Right ventricle myocardium inferior (tissue), 1 donor: ENCODE results near the gene SELENOT. TPM values are rescaled to one million over a fixed set of nuclear protein-coding genes. Genes with fewer than 3 reads are reported as not detected.

Source experiments
- ATAC-seq: fragments of 200-7000 bp; cut with Tn5 transposase; one replicate; pipeline ENCODE4 v1.9.1; 2020; ENCODE audit warnings: mild to moderate bottlenecking, moderate library complexity
- DNase-seq: peaks from one replicate; pipeline ENCODE4 v3.0.0; 2021; ENCODE audit errors: missing footprints
- intact Hi-C: fragments of 100-400 bp; cut with DNase I; formaldehyde crosslinking; loops from one replicate; pipeline ENCODE4 v1.11.0; 2022
- total RNA-seq: library from RNA; stranded (reverse); fragmentation: NEBNext Ultra II Directional; extraction: Animal tissue kit (Norgen Biotek cat#: 25700); gene quantifications from one replicate; pipeline ENCODE4 v1.2.1, GENCODE V29; 2021
- donor health status: DM: no; HTN: yes; CAD: no; lungs with severe emphysema.

The SELENOT gene
- total RNA-seq, 1 donor from 2014 or later: 69.3 TPM

DNA sequence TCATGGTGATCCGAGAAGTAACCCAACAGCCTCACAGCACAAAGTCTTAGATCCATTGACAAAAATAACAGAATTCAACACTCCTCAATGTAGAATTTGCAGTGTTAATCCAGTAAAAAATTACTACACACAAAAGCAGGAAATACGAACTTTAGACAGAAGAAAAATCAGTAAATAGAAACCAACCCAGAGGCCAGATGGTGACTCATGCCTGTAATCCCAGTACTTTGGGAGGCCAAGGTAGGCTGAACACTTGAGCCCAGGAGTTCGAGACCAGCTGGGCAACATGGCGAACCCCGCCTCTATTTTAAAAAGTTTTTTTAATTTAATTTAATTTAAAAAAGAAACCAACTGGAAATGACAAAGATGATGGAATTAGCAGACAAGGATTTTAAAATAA, 36.1 kb downstream of the SELENOT start:
- DNase-seq: no peak
- intact Hi-C loops: no loop called here
- no peak for ATAC-seq

DNA sequence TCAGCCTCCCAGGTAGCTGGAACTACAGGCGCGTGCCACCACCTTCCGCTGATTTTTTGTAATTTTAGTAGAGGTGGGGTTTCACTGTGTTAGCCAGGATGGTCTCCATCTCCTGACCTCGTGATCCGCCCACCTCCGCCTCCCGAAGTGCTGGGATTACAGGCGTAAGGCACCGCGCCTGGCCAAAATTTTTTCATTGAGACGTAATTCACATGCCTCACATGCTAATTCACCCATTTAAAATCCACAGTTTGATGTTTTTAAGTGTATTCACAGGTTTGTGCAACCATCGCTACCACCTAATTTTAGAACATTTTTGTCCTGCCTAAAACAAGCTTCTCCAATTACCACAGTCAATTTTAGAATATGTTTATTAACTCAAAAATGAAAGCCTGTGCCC, 37.1 kb downstream of the SELENOT start:
- intact Hi-C loops: no loop called here
- DNase-seq: no peak
- ATAC-seq: no peak

DNA sequence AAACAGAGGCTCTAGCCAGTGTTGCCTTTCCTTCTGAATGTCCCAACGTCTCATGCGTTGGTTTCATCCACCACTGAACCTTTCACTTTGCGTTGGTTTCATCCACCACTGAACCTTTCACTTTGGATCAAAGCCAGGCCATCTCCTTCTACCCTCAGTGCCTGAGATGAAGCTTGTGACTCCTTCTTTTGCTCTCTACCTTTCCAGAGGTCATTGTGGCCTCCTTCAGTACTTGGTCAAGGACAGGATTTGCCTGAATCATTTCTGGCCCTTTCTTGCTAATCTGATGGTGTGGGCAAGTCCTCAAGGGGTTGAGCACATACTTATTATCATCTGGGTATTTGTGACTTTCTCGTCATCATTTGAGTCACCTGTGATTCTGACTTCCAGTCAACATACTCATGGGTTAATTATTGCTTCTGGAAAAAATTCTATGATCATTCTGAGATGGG, 50.0 kb downstream of the SELENOT start:
- ATAC-seq (no peak), DNase-seq (no peak)
- intact Hi-C loops: no loop called here

DNA sequence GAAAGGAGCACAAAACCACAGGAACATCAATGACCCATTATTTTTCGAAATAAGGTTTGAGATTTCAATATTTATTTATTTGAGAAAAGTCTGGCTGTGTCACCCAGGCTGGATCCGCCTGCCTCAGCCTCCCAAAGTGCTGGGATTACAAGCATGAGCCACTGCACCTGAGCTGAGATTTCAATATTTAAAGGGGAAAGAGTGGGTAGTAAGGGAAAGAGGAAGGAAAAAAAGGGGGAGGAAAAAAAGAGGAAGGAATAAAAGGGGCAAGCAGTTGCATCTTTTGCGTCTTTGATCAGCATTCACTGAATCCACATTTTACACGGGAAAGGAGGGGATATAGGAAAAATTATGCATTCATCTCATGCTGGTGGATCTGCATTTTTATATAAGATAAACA, 53.2 kb downstream of the SELENOT start:
- intact Hi-C loops: no loop called here
- DNase-seq (no peak), ATAC-seq (no peak)

DNA sequence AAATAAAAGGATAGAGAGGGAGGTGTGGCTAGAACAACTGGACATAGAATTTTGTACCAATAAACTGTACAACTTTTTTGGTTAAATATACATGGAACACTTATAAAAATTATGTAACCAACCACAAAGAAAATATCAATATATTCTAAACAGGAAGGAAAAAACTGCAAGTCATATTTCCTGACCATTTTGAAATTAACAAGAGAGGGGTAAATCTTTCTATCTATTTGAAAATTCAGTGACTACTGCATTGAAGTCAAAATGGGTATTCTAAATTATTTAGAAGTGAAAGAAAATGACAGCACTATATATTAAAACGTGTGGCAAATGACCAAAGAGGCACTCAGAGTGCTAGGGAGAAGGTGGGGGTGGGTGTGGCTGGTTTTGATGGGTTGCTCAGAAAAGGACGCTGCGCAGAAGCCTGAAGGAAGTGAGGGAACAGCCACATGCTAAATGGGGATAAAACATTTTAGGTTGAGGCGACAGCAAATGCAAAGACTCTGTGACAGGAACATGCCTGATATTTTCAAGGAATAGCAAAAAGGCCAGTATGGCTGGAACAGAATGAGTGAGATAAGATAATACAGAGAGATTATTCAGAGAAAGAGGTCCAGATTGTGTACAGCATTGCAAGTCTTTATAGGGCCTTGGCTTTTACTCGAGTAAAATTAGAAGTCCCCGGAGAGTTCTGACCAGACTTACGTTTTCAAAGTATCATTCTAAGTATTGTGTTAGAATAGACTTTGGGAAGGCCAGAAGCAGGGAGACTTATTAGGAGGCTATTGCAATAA, 59.5 kb downstream of the SELENOT start:
- intact Hi-C loops: no loop called here
- DNase-seq (no peak), ATAC-seq (no peak)

DNA sequence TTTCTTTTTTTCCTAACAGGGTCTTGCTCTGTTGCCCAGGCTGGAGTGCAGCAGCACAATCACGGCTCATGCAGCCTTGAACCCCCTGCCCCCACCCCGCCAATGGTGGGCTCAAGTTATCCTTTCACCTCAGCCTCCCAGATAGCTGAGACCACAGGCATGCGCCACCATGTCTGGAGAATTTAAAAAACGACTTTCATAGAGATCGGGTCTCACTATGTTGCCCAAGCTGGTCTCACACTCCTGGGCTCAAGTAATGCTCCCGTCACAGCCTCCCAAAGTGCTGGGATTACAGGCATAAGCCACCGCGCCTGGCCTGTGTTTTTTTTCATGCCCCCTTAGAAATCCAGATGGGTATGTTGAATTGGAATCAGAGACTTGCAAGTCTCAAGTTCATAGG, 60.3 kb downstream of the SELENOT start:
- DNase-seq (no peak), ATAC-seq (no peak)
- intact Hi-C loops: no loop called here

DNA sequence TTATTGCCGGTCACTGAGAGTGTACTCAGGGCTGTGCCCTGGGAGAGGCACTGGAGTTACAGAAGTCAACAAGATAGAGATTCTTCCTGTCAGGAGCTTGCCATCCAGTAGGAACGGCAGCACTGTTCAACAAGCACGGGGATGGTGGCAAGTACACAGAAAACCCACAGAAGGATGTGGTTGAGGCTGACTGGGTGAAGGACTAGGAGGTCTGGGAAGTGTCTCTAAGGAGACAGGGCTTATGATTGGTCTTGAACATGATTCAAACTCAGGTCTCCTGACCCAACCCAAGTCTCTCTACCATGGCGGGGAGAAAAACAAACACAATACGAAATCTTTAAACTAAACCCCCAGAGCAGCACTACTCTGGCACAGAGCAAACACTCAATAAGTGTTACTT, 63.0 kb downstream of the SELENOT start:
- DNase-seq (no peak), ATAC-seq (no peak)
- intact Hi-C loops: no loop called here

DNA sequence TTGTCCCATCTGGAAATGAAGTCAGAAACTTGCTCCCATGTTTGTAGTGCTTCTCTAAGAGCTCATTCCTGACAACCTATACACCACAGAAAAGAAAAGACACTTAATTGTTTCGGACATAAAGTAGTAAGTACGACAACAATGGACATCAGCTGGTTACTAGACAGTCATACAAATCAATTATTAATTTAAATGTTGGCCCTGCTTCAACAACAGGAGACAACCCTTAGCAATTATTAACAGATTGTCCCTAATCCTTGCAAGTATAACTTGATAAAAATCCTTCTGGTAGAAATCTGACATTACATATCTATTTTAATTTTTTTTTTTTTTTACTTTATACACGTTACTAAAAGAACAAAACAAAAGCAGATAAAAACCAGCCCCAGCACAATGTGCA, 70.8 kb downstream of the SELENOT start:
- intact Hi-C loops: no loop called here
- DNase-seq (no peak), ATAC-seq (no peak)

DNA sequence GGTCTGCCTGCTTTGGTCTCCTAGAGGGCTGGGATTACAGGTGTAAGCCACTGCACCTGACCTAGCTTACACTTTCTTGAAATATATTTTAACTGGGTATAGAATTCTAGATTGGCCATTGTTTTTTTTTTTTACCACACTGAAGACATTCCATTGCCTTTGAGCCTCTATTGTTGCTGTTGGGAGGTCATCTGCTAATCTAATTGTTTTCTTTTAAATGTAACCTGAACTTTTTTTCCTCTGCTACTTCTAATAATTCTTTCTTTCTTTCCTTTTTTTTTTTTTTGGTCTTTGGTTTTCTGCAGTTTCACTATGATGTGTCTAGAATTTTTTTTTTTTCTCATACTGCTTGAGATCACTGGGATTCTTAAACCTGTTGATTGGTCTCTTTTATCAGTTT, 72.5 kb downstream of the SELENOT start:
- ATAC-seq (no peak), DNase-seq (no peak)
- intact Hi-C loops: no loop called here

Other genes with a start within 250 kb of the SELENOT start
- 19.8 TPM for gene TSC22D2, start 195.0 kb upstream of the SELENOT start, total RNA-seq
- 23.7 TPM for gene SERP1, start 56.8 kb upstream of the SELENOT start, total RNA-seq
- 68.9 TPM for gene EIF2A, start 56.5 kb upstream of the SELENOT start, total RNA-seq
- gene ERICH6, start 100.6 kb downstream of the SELENOT start, total RNA-seq: not detected
- 20.6 TPM for gene SIAH2, start 159.8 kb downstream of the SELENOT start, total RNA-seq